GM19023 (cell line): ENCODE data around the gene KIAA1614.

Experiments
- ATAC-seq: cut with Tn5 transposase; IDR thresholded peaks from one replicate; pipeline ENCODE4 v1.9.1; 2021; ENCODE audit warnings: mild to moderate bottlenecking, moderate library complexity; ENCODE audit not compliant: unreplicated experiment

Gene KIAA1614

GRCh38 chr1:180994262-180994661 is 81.6 kb downstream of the KIAA1614 start:
- ATAC-seq, result no peak

GRCh38 chr1:180997843-180998504 is 85.3 kb downstream of the KIAA1614 start:
- no peak for ATAC-seq
